NCI-H1694 (cell line): ENCODE data around the gene DNAJC9.
A peak's percentile ranks its signal among the peaks of the same experiment; 100 is the strongest.
"Not testable (repeated sequence)": the region's sequence is repeated elsewhere in the genome, so short reads cannot be mapped to it uniquely, and the experiment has no call there.

Experiments
- DNase-seq: peaks from one replicate; lab custom pipeline; 2025; lab: John Stamatoyannopoulos, UW

DNAJC9 gene, protein sequence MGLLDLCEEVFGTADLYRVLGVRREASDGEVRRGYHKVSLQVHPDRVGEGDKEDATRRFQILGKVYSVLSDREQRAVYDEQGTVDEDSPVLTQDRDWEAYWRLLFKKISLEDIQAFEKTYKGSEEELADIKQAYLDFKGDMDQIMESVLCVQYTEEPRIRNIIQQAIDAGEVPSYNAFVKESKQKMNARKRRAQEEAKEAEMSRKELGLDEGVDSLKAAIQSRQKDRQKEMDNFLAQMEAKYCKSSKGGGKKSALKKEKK

DNA sequence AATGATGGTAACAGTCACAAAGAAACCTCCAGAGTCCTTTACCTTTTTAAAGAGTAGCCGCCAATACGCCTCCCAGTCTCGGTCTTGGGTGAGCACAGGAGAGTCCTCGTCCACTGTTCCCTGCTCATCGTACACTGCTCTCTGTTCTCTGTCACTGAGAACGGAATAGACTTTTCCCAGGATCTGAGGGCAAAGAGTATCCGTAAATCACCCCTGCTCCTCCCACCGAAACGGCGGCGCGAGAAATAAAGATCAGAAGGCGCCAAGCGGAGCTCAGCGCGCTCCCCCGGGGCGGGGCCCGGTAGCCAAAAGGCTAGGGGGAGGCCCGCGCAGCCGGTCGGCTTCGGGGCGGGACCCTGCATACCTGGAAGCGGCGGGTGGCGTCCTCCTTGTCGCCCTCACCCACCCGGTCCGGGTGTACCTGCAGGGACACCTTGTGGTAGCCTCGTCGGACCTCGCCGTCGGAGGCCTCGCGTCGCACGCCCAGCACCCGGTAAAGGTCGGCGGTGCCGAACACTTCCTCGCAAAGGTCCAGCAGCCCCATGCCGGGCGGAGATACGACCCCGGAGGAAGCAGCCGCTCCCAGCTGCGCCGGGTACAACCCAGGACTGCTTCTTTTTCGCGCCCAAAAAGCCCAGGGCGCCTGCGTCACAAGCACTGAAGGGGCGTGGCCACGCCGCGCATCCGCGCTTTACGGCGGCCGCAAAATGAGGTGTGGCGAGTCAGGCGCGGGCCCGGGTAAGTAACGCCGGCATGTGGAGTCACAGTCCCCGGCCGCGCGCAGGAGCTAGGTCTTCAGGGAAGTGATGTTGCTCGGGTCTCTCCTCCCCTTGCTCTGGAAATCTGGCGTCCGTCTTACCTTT, at the start of gene DNAJC9:
TSS of gene DNAJC9 (minus strand) at position 610 of the 863 bp plus-strand sequence. CDS start at position 544, 66 bp downstream.
- peak; percentile 61 for DNase-seq

DNA sequence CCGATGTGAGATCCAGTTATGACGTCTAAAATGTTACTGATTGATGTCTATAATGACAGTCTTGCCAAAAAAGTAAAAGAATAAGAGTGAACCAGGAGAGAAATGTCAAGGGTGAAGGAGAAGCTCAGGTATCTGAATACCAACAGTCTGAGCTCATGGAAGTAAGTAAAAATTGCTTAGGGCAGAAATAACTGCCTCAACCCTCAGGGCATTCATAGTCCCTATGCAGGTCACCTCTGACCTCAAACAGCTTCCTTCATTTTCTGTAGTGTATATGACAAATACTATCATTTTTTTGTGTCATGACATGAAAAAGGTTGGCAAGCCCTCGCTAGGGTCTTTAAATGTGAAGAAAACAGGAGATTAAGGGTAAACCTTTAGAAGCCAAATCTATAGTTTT, 46.4 kb upstream of the DNAJC9 start:
- DNase-seq: no peak

DNA sequence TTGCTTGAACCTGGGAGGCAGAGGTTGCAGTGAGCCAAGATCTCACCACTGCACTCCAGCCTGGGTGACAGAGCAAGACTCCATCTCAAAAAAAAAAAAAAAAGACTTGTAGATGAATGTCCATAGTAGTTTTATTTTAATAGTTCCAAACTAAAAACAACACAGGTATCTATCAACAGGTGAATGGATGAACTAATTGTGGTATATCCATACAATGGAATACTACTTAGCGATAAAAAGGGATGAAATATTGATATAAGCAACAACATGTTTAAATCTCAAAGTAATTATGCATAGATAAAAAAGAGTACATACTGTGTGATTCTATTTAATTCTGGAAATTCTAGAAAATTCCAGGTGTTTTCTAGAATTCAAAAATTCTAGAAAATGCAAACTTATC, 42.9 kb upstream of the DNAJC9 start:
- DNase-seq: no peak

DNA sequence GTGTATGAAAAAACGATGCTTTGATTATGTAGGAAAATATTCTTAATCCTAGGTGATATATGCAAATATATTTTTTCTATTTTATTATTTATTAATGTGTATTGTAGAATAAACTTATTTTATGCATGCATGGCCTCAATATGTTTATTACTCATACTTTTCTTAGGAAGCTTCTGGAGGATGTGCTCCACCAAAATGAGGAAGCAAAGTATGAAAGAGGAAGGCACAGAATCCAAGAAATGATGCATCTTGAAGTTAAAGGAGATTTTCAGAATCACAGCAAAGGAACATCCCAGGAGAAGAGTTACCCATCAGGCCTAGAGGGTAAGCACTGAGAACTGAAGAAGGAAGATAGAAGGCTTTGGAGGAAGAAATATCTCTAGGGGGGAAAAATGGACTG, 40.4 kb upstream of the DNAJC9 start:
- DNase-seq: no peak

DNA sequence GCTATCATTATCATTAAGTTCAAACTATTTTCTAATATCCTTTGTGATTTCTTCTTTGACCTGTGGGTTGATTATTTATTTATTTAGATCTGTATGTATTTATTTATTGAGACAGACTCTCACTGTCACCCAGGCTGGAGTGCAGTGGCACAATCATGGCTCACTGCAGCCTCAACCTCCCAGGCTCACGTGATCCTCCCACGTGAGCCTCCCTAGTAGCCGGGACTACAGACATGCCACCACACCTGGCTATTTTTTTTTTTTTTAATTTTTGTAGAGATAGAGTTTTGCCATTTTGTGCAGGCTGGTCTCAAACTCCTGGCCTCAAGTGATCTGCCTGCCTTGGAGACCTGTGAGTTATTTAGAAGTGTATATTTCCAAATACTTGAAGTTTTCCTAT, 34.0 kb upstream of the DNAJC9 start:
- no peak for DNase-seq

DNA sequence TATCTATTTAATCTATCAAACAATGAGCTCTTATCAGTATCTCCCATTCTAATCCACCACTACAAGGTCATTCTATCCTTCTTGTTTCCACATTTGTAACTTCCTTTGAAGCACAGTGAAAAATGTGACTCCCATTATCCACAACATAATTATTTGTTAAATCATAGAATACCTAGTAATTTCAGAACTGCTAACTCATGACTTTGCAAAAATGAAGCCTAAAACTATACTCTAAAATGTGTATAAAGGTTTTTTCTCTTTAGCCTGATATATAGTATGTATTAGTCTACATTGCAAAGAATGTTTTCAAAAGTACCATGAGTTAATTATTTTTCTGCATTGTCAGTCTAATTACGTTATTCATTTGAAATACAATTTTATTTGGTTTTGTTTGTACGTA, 17.4 kb upstream of the DNAJC9 start:
- DNase-seq: no peak

DNA sequence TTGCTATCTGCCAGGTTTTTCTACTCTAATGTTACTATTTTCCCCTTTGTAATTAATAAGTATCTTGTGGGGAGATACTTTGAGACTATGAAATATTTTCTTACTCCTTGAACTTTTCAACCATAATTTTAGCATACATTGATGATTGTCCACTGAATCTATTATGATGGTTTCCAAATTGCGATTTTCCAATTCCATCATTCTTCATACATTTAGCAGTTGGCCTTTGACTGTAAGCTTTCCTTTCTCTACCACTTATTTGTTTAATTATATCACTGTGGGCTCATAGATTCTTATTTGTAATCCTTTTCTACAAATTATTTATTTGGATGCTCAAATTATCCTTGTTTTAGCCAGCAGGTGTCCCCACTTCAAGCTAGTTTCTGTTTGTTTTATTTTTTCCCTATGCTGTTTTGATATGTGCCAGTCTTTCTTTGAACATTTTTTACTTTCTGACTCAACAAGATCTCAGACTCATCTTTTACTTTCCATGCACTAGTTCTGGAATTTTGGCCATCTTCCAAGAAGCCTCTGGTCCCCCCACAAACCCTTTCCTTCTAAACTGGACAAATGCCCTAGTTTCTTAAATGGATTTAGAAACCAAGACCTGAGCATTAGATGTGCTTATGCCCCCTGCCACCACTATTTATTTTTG, 16.8 kb upstream of the DNAJC9 start:
- peak; percentile 24 for DNase-seq

DNA sequence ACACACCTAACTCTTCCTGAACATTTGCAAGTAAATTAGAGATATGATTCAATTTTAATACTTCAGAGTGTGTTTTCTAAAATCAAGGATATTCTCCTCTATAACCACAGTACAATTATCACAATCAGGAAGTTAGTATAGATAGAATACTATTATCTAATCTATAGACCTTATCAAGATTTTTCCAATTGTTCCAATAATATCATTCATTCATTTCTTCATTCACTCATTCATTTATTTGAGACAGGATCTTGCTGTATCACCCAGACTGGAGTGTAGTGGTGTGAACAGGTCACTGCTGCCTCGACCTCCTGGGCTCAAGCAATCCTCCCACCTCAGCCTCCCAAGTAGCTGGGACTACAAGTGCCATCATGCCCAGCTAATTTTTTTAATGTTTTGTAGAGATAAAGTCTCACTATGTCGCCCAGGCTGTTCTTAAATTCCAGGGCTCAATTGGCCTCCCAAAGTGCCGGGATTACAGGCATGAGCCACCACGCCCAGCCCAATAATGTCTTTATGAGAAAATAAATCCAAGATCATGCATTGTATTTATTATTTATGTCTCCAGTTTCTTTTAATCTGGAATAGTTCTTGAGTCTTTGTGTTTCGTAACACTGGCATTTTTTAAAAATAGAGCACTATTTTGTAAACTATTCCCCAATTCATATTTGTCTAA, 16.0 kb upstream of the DNAJC9 start:
- no peak for DNase-seq

DNA sequence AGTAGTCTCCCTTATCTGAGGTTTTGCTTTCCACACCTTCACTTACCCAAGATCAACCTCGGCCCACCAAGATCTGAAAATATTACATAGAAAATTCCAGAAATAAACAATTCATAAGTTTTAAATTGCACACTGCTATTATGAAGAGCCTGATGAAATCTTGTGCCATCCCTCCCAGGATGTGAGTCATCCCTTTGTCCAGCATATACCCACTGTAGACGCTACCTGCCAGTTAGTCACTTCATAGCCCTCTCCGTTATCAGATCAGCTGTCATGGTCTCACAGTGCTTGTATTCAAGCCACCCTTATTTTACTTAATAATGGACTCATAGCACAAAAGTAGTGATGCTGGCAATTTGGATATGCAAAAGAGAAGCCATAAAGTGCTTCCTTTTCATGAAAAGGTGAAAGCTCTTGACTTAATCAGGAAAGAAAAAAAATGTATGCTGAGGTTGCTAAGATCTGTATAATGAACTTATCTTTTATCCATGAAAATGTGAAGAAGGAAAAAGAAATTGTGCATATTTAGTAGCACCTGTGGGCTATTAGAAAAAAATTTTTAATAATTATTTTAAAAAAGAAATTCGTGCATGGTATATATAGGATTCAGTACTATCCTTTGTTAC, 15.2 kb upstream of the DNAJC9 start:
- no peak for DNase-seq

DNA sequence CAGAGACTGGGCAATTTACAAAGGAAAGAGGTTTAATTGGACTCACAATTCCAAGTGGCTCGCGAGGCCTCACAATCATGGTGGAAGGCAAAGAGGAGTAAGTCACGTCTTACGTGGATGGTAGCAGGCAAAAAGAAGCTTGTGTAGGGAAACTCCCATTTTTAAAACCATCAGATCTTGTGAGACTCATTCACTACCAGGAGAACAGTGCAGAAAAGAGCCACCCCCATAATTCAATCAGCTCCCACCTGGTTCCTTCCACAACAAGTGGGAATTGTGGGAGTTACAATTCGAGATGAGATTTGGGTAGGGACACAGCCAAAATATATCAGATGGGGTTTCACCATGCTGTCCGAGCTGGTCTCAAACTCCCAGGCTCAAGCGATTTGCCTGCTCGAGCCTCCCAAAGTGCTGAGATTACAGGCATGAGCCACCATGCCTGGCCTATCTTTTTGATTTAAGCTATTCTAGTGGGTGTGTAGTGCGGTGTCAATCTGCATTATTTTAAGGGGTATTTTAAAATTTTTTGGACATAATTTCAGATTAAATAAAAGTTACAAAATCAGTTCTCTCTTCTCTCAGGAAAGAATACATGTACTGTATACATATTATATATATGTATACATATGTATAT, 14.4 kb upstream of the DNAJC9 start:
- no peak for DNase-seq

DNA sequence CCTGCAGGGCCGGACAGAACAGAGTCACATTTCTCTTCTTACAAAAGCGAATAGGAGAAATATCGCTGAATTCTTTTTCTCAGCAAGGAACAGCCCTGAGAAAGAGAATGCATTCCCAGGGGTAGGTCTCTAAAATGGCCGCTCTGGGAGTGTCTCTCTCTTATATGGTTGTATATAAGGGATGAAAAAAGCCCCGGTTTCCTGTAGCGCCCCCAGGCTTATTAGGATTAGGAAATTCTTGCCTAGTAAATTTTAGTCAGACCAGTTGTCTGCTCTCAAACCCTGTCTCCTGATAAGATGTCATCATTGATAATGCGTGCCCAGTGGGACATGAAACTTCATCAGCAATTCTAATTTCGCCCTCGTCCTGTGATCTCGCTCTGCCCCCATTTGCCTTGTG, 11.6 kb upstream of the DNAJC9 start:
- not testable (repeated sequence) for DNase-seq

DNA sequence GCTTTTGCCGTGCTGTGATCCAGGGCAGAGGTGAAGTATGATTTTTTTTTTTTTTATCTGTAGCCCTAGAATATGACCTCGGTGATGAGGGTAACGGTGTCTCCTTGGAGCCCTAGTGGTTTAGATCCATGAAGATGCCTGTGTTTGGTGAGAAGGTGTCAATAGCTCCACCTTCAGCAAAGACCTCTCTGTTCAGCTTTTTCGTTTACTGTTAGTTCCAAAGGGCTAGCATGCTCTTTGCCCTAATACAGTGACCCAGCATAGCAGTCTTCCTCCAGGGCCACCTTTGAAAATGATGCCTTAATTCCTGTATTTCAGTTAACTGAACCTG, 6.1 kb upstream of the DNAJC9 start:
- no peak for DNase-seq

DNA sequence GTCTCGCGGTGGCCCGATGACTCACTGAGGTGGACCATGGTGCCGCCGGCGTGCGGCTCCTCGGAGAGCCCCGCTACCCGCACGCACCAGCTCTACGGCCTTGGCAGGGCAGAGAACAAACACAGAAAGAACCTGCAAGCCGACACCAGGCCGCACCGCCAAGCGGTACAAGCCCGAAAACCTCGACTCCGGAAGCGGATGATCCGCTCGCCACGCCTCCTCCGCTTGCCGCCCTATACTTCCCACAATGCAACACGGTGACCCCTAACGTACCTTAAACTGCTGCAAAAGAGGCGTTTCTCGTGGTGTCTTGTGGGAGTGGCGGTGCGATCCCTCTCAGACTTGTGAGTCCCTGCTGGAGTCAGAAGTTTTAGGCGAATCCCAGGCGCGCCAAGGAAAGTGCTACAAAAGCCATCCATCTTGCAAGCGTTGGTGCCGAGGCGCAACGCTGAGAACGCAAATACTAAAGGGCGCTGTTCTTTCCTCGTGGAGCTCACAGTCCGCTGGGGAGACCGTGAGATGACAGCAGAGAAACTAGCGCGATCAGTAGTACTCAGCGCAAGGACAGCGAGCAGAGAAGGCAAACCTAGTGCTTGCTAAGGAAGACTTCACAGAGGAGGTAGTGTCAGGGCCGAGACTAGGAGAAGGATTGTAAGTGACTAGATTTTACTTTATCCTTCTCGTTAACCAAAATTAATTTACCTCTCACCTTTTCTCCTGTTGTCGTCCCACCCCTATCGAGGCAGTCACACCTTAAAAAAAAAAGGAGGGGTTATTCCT, 5.6 kb upstream of the DNAJC9 start, which contains the start of gene MRPS16:
TSS of gene MRPS16 (minus strand) at position 200 of the 780 bp plus-strand sequence. CDS start at position 38, 162 bp downstream.
- DNase-seq: peak; percentile 89

DNA sequence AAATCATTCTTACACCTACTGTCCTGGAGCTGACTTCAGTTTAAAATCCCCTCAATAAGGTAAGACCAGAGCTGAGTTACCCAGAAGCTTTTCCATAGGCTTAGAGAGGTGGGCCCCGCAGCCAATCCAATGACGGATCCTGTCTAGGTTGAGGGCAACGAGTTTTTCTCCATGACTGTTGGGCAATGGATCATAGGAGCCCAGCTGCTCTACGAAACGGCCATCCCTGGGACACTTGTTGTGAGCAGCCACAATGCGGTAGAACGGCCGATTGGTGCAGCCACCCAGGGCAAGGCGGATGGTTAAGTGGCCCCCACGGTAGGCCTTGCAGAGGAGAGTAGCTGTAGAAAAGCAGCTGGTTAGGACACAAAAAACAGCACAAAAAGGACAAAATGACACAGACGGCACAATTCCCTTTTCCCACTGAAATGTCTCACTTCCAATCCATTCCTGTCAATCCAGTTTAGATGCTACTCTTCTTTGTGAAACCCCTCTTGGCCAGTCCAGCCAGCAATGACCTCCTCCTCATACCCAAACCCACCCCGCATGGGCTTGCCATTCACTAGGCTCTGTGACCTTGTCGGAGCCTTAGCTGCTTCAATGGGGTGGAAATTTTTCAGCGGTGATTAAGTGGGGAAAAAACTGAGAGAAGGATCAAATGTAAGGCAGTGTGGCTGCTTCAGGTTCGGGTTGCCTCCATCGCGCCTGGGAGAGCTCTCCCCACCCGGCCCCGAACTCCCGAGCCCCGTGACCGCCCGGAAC, 4.8 kb upstream of the DNAJC9 start:
- DNase-seq: peak; percentile 7

DNA sequence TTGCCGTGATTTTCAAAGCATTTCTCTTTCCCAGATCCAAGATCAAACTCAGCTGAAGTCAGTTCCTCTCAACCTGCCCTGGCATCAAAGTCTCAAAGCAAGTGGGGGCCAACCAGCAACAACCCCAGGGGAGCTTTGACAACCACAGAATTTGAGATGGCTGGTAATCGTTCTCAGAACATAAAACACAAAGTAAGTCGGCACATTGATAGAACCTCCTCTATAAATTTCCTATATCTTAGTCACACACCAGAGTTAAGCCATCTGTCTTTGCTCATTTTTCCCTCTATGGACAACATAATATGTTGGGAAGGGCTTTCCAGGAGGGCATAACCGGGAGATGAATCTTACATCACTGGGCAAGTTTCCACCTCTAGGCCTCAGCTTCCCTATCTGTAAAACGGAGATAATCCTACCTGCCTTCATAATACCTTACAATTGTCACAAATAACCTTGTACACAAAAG, 1.2 kb upstream of the DNAJC9 start:
- no peak for DNase-seq

DNA sequence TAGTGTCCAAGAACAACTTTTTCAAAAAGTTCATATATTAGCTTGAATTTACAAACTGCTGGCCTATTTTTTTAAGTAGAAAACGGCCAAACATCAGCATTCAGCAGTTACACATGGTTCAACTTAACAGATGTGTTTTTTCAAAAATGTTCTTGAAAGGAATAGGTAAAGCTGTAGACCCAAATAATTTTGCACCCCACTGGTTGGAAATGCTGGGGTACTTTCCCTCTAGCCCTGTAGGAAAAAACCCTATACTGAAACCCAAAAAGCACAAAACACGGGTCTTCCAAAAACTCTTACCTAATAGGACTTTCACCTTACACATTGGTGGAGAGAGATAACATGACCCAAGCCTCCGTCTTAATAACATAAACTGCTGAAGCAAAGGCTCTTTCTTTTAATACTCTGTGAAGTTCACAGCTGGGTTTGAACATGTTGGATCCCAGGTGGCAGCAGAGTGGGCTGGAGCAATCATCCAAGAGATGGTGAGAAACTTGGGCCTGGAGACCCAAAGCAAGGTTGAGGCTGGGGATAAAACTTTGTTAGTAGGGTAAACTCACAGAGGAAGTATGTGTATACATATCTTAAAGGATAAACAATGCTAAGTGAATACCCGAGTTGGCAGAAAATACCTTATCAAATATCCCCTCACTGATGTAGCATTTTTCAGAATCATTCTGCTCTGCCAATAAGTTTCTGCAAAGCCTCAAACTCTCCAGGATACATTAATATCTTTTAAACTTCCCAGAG, 629 bp upstream of the DNAJC9 start:
- no peak for DNase-seq

DNA sequence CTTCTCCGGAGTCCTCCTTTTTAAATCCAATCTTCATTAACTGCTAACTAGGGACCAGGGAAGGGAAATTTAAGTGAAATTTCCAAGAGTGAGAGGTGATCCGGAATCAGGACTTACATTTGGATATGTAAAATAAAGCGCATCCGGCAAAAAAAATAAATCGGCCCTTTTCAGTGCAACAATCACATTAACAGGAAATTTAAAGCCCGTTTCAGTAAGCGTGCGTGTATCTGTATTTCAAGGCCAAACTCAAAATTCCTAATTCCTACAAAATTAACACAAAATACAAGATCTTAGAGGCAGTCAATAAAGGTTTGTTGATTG, 771 bp downstream of the DNAJC9 start:
- DNase-seq: no peak

DNA sequence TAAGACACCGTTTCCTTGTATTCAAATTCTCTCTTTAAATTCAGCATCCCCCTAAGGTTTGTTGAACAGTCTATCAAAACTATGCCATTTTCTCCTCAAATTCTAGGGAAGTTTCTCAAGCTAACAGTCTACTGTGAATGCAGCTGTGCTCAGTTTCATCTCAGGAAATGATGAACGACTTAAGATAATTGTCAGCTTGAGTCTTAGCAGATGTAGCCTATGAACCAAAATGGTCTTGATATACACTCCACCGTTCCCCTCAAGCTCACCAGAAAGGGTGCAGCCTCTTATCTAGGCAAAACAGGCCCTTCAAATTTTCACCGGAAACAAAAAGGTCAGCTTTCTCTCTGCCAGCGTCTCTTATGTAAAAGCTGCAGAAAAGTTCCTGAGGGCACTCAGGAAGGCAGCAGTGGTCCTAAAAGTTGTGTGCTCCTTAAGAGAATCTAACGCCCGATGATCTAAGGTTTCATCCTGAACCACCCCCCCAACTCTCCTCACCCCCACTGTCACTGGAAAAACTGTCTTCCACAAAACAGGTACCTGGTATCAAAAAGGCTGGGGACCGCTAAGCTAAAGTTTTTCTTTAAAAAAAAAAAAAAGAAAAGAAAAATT, 2.1 kb downstream of the DNAJC9 start:
- DNase-seq: no peak

DNA sequence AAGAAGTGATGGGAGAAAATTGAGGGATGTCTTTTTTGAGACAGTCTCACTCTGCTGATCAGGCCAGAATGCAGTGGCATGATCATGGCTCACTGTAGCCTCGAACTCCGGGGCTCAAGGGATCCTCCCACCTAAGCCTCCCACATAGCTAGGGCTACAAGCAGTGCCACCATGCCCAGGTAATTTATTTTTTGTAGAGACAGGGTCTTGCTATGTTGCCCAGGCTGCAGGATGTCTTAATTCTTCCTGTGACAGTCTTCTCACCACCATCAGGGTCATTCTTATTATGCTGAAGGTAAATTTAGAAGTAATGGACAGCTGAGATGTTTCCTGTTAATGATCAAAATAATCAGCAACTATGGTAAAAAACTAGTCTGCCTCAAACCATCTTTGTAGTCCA, 7.1 kb downstream of the DNAJC9 start:
- DNase-seq: no peak
